Measurements from ENCODE around the gene ZNF770. TPM values are rescaled to one million over a fixed set of nuclear protein-coding genes. Genes with fewer than 3 reads are reported as not detected.

ZNF770 gene
- total and polyA plus RNA-seq, 2 experiments from 2014 or later = 130 to 565 TPM

- Mint-ChIP-seq H3K36me3 (ENCODE audit: low read depth) (no peaks in the 10 kb centered on the region), H3K27ac (no peak overlapping the region), H3K27me3 (ENCODE audit: insufficient read depth, low read depth, poor library complexity) (peaks cover 5% of the 10 kb centered on the region), H3K4me1 (peaks cover 32% of the 10 kb centered on the region), H3K9me3 (peaks cover 2% of the 10 kb centered on the region; the same call in 1 of the 3 replicates), H3K4me3 (no peak overlapping the region)
- no peaks in the 10 kb centered on the region for H3K79me2 ChIP-seq (replicated peaks; ENCODE audit: insufficient read depth)
- no peak overlapping the region for H3K4me2 ChIP-seq
- no peaks in the 10 kb centered on the region for H3K36me3 ChIP-seq (ENCODE audit: insufficient read depth)
- H3K4me1 ChIP-seq (ENCODE audit: insufficient read depth) = peaks cover 27% of the 10 kb centered on the region
- TF ChIP-seq EZH2 (IDR thresholded peaks at IDR 0.05; ENCODE audit: low read depth, unreplicated experiment) (no peak), CREB1 (CRISPR knock-in tag; IDR thresholded peaks at IDR 0.05; ENCODE audit: low read depth) (no peak), ZNF462 (CRISPR knock-in tag; IDR thresholded peaks at IDR 0.05) (no peak), POLR2AphosphoS5 (IDR thresholded peaks at IDR 0.05; ENCODE audit: low read depth) (no peak), ZNF331 (CRISPR knock-in tag; IDR thresholded peaks at IDR 0.05; ENCODE audit: low read depth) (no peak), JUNB (IDR thresholded peaks at IDR 0.05; ENCODE audit: unreplicated experiment) (no peak), ZNF114 (CRISPR knock-in tag; IDR thresholded peaks at IDR 0.05) (no peak), REST (IDR thresholded peaks at IDR 0.05; ENCODE audit: unreplicated experiment) (no peak), EZH2phosphoT487 (IDR thresholded peaks at IDR 0.05; ENCODE audit: unreplicated experiment) (no peak), NANOG (IDR thresholded peaks at IDR 0.05; ENCODE audit: borderline replicate concordance) (no peak), STAT1 (IDR thresholded peaks at IDR 0.05; ENCODE audit: unreplicated experiment) (no peak)
- TF ChIP-seq, protein P1, sequence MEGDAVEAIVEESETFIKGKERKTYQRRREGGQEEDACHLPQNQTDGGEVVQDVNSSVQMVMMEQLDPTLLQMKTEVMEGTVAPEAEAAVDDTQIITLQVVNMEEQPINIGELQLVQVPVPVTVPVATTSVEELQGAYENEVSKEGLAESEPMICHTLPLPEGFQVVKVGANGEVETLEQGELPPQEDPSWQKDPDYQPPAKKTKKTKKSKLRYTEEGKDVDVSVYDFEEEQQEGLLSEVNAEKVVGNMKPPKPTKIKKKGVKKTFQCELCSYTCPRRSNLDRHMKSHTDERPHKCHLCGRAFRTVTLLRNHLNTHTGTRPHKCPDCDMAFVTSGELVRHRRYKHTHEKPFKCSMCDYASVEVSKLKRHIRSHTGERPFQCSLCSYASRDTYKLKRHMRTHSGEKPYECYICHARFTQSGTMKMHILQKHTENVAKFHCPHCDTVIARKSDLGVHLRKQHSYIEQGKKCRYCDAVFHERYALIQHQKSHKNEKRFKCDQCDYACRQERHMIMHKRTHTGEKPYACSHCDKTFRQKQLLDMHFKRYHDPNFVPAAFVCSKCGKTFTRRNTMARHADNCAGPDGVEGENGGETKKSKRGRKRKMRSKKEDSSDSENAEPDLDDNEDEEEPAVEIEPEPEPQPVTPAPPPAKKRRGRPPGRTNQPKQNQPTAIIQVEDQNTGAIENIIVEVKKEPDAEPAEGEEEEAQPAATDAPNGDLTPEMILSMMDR (conservative IDR thresholded peaks at IDR 0.05; ENCODE audit: low read depth in 2 of 2) = no peak
- TF ChIP-seq, protein P2, sequence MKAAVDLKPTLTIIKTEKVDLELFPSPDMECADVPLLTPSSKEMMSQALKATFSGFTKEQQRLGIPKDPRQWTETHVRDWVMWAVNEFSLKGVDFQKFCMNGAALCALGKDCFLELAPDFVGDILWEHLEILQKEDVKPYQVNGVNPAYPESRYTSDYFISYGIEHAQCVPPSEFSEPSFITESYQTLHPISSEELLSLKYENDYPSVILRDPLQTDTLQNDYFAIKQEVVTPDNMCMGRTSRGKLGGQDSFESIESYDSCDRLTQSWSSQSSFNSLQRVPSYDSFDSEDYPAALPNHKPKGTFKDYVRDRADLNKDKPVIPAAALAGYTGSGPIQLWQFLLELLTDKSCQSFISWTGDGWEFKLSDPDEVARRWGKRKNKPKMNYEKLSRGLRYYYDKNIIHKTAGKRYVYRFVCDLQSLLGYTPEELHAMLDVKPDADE (IDR thresholded peaks at IDR 0.05) = no peak
- no peaks in the 10 kb centered on the region for H3K9me2 ChIP-seq (ENCODE audit: insufficient read depth)
- H3K27me3 ChIP-seq (ENCODE audit: insufficient read depth) = no peaks in the 10 kb centered on the region
- H3F3A ChIP-seq (replicated peaks; ENCODE audit: low read depth) = 0 out of 2 replicates have a peak, but pooled peaks cover 4% of the 10 kb centered on the region
- H3K4me3 ChIP-seq = no peak overlapping the region
- DNase-seq (ENCODE audit: low spot score) = no peak
- no peak overlapping the region; the same call in 1 of the 2 replicates for H3K27ac ChIP-seq (ENCODE audit: low read depth)
- ATAC-seq = no peak
- no peaks in the 10 kb centered on the region for H4K20me1 ChIP-seq (replicated peaks; ENCODE audit: insufficient read depth)
- H2AFZ ChIP-seq = peak overlapping the region; percentile 33; the same call in 1 of the 2 replicates
These were observed 5.8 kb upstream of the ZNF770 start for GRCh38 chr15:34993877-34994276.
